NCI-H146 treated with DMSO at 0.1 percent for 48 hours (cell line): ENCODE data around the gene FMO3.

Experiments
- DNase-seq: peaks from one replicate; lab custom pipeline; 2025; ENCODE audit not compliant: unreplicated experiment; lab: John Stamatoyannopoulos, UW

The FMO3 gene

DNA sequence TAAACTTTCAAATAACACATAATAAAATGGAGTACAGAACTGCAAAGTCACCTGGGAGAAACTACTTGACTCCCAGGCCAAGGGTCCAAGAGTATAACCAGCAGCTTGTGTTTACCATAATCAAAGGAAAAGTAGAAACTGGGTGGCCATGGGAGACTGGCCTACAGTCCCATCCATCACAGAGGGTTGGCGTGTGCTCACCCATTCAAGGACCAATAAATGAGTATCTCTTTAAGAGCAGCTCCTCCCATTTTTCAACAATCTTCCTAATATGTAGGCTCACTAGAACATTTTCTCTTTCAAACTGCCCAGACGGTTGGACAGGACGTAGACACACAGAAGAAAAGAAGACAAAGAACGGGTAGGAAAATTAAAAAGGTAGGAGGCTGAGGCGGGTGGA lies at the start of gene FMO3:
Gene FMO3 (plus strand): TSS at position 302 of the 400 bp plus-strand sequence. CDS start 1,754 bp downstream, outside the sequence.
- DNase-seq, result no peak

GRCh38 chr1:171048014-171048413 lies 42.7 kb upstream of the FMO3 start:
- no peak for DNase-seq

DNA sequence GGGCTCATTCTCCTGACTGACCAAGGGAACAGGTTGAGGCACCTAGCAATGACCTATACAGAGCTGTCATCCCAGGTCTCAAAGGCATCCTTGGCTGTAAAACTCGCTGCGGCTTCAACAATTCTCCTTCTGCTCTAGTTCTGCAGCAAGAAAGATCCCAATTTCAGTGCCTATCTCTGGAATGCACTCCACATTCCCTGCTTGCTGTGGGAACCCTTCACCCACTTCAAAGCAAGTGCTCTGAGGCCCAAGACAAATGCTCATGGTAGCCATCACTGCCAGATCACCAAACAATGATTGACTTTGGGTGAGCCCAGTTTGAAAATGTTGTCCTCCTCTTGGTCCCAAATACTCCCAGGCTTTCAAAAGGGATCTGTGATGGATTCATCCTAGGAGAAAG lies 37.7 kb upstream of the FMO3 start:
- no peak for DNase-seq

DNA sequence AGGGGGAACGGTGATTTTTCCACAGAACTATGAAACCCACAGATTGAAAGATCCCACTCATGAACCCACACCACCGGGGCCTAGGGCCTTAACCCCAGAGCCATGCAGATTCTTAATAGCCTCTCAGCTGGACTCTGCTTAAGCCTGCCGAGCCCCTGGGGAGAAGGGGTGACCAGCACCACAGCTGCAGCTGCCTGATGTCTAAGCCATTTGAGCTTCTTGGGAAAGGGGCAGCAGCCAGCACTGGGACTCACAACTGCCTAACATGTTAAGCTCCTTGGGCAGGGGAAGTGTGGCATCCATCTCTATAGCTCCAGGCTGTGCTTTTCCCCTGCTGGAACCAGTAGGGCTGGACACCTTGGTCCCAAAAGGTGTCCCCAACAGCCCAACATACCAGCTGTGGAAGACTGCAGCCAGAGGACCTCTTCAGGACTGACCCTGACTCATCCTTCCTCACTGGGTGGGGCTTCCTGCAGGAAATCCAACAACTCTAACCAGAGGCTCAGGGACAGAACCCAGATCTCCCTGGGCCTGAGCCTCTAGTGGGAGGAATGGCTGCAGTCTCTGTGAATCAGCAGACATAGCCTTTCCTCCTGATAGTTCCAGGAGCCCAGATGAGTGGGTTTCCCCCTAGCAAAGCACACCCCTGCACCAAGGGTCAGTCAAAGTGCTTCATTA lies 34.6 kb upstream of the FMO3 start:
- no peak for DNase-seq

DNA sequence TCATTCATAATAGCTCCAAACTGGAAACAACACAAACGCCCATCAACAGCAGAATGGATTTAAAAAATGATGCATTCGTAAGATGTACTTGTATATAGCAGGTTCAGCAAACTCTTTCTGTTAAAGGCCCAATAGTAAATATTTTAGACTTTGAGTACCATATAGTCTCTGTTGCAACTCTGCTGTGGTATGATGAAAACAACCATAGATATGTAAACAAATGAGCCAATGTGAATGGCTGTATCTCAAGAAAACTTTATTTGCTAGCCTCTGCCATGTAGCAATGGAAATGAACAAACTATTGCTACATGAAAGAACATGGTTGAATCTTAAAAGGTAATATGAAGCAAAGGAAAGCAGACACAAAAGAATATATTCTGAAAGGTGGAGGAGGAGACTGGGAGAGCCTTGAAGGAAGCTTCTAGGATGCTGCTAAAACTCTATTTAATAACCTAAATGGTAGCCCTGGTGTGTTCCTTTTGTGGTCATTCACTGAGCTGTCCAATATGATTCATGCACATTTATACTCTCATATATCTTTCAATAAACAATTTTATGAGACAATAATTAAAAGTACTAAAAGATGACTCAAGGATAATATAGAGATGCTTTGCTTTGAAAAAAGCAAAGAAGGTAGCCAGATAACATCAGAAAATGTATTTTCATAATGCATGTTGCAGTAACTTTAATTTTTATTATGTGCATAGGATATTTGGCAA lies 29.1 kb upstream of the FMO3 start:
- no peak for DNase-seq

DNA sequence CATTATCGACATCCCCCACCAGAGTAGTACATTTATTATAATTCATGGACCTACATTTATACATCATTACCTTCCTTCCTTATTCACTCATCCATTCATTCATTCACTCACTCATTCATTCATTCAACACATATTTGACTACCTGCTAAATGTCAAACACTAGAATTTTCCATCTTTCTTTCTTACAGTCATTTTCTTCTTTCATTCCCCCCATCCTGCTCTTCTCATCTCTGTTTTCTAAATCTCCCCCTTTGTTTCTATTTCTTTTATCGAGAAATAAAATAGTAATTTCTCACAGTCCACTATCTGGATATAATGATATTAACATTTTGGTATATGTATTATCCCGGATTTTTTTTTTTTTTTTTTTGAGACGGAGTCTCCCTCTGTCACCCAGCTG lies 27.8 kb upstream of the FMO3 start:
- DNase-seq, result no peak

DNA sequence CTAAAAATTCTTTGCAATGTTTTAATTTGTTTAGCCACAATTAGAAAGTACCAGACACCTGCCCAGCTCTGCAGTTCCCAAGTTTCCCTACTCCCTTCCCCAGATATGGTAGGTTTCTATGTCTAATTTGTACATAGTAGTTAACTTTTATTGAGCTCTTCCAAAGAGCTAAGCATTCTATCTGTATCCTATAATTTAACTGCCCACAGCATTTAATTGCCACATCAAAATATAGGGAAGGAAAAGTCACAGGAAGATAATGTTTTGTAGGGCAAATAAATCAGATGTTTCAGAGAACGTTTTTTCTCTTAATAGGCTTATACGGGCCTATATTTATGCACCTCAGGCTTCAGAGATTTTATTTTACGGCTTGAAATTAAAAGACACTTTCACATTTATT lies 15.7 kb upstream of the FMO3 start:
- DNase-seq, result no peak

DNA sequence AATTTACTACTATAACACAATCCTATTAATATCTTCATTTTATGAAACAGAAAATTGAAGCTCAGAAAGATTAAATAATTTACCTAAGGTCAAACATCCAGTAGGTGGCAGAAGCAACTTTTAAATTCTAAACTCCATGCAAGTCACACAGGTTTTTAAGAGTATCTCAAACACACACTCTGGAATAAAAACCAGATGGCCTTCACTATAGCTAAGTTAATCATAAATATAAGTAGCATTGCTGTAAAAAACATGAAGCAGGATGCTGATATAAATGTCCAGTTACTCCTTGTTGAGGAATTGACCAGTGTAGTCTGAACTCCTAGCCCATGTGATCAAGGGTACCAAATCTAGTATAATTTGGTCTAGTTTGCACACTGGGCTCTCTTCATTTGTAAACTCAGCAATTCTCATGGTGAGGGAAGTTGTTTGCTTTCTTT lies 9.4 kb upstream of the FMO3 start:
- DNase-seq, result no peak

GRCh38 chr1:171081763-171082201 lies 8.9 kb upstream of the FMO3 start:
- DNase-seq, result no peak

DNA sequence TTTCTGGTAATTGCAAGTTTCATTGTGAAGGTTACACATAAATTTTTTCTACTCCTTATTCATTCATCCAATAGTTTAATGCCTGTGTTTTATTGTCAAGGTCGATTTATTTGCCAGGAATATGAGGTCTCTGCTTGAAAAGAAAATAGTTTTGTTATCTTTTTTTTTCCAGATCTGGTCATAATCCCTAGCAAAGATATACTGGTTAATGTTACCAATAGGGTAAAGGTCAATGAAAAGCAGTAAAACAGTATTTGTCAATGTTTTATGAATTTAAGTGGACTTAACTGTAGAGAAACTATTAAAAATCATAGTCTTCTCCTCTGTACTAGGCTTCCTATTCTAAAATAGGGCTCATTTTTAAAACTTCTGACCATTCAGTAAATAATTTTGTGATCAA lies 8.1 kb upstream of the FMO3 start:
- no peak for DNase-seq

DNA sequence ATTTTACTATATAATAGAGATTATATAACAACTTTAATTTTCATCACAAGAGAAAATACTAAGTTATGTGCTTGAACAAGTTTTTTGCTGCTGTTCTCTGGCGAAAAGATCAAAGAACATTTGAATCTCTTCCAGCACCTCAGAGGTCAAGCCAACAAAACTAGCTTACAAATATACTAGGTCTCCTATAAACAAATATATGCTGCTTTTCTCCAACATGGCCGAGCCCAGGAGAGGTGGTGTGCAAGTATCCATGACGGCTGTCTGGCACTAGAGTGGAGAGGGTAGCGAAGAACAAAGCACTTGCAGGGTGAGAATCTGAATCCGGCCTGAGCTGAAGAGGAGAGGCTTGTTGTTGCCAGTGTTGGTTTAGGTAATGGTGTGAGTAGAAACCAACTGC lies 7.5 kb upstream of the FMO3 start:
- no peak for DNase-seq

DNA sequence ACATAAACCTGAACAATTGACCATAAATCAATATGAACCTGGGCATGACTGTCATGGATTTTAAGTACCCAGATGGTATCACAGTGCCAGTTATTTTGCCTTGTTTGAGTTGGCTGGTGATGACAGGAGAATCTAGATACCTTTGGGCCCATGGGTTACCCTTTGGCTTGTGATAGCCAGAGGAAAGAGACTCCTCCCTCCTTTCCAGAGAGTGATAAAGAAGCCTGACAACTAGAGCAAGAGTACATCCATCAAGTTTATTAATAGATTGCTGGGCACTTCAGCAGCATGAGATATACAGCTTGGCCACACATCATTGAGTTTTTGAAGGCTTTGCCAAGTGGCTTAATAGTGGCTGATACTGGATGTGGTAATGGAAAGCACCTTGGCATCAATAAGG lies 6.6 kb upstream of the FMO3 start:
- DNase-seq, result no peak

DNA sequence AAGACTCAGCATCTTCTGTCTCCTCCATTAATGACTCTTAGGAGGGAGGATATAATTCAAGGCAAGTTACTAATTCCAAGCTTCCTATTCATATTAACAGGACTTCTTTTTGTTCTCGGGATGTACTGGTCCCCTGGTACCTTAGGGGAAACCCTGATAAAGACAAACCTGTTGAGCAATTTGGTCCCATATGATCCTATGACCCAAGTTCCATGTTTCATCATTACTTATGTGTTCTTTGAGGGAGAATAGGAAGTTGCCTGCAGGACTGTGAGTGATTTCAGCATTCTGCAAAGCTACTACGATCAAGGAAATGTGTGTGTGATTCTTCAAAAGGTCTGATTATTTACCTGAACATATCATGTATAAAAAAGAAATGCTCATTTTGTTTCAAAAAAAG lies 5.8 kb upstream of the FMO3 start:
- DNase-seq, result no peak

DNA sequence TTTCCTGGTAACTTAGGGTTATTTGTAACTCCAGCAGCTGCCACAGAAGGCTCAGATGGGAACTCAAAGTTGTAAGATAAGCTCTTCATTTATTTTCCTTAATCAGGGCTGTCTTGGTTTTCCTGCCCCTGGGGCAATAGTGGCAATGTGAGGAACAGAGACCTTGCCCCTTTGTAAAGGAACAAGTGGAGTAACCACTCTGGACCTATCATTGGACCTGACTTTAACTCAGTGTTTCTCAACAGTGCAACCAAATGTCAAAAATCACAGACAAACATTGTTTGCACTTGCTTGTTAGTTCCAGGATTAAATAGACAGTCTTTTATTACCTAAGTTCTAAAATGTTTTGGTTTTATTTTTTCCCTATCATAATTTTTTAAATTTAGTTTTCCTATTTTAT lies 2.8 kb upstream of the FMO3 start:
- no peak for DNase-seq

DNA sequence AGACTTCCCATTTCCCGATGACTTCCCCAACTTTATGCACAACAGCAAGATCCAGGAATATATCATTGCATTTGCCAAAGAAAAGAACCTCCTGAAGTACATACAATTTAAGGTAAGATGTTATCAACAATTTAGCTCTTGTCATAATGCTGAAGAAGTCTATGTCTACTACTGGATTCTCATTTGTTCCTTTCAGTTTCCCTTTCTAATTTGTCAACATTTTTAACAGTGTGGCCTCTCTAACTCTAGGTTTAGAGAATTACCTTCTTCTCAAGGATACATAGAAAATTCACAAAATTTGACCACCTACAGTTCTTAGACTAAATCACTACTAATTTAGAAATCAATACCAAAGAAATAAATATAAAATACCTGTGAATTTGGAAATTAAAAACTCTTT lies 13.2 kb downstream of the FMO3 start:
- no peak for DNase-seq

DNA sequence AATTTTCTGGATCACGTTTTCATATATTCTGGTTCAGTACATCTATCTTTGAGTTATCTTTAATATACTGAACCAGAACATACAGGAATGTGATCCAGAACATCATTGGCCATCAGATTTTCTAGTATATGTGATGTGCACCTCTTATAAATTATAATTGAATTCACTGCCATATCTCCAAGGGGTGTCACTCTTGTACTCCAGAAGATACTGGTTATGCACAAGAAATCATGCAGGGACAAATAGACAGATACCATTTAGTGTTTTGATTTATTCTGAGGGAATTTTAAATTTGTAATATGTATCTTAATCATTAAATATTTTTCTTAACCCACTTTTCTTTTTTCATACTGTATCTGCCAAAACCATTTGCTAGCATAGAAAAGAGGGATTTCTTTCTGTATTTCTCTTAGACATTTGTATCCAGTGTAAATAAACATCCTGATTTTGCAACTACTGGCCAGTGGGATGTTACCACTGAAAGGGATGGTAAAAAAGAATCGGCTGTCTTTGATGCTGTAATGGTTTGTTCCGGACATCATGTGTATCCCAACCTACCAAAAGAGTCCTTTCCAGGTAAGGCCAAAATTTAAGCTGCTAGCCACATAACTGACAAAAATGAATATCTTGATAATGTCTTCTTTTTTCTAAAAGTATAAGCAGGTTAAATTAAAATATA lies 16.7 kb downstream of the FMO3 start:
- no peak for DNase-seq

GRCh38 chr1:171107969-171108368 lies 17.3 kb downstream of the FMO3 start:
- DNase-seq, result no peak

- DNase-seq, result no peak
Measured at GRCh38 chr1:171109966-171110365, 19.3 kb downstream of the FMO3 start.

DNA sequence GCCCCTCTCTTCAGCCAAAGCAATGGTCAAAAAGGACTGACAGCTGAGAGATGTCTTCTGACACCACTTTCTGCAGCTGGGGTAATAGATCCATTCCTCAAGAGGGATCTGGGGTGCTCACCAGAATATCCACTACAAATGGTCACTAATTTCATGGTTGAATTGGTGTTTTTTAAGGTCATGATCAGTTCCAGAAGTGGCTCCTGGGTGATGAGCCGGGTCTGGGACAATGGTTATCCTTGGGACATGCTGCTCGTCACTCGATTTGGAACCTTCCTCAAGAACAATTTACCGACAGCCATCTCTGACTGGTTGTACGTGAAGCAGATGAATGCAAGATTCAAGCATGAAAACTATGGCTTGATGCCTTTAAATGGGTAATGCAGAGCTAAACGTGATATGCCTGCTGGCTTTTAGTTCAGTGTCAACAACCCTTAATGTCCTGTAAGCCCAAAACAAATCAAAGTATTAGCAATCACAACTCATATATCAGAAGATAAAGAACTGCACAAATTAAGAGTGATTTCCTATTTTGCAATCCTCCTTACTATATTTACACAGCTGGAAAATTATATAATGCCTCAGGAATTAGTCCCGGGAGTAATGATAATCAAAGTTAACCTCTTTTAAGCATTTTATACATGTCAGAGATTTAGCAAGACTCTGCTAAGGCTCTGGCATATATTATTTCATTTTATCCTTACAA lies 20.1 kb downstream of the FMO3 start:
- DNase-seq, result no peak

GRCh38 chr1:171112119-171112518 lies 21.4 kb downstream of the FMO3 start:
- DNase-seq, result no peak

DNA sequence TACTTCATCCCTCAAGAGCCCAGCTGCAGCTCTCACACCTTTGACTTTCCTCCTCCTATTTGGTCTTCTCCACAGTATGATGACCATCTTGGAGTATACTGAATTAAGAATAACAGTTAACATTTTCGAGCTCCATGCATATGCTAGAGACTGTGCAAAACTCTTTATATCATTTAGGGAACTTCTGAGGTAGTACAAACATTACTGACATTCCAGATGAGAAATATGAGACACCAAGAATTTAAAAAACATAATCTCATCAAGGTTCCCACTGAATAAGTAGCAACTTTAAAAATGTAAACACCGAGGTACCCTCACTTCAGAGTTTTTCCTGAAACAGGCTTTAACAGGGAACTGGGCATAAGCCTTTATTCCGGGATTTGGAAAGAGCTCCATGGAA lies 22.7 kb downstream of the FMO3 start:
- no peak for DNase-seq
